Activated naive CD8-positive, alpha-beta T cell (primary cell): ENCODE data around the gene UTP18.

Experiments used
- H3K27ac Mint-ChIP-seq: one replicate; pipeline ENCODE4 v1.8.0; 2021; ENCODE audit warnings: mixed read lengths
- H3K27me3 Mint-ChIP-seq: one replicate; pipeline ENCODE4 v1.8.0; 2021; ENCODE audit warnings: mixed read lengths
- H3K36me3 Mint-ChIP-seq: one replicate; pipeline ENCODE4 v1.8.0; 2021; ENCODE audit warnings: mixed read lengths
- H3K4me1 Mint-ChIP-seq: one replicate; pipeline ENCODE4 v1.8.0; 2021; ENCODE audit warnings: low read depth, mixed read lengths
- H3K4me3 Mint-ChIP-seq: one replicate; pipeline ENCODE4 v1.8.0; 2021; ENCODE audit warnings: mild to moderate bottlenecking, mixed read lengths
- H3K9me3 Mint-ChIP-seq: one replicate; pipeline ENCODE4 v1.8.0; 2021; ENCODE audit warnings: low read depth, mixed read lengths

Gene UTP18

GRCh38 chr17:51335883-51336822 is 75.8 kb downstream of the UTP18 start:
- Mint-ChIP-seq H3K4me1 (no peaks in the 10 kb centered on the region), H3K27me3 (peaks cover 2% of the 10 kb centered on the region), H3K27ac (no peak overlapping the region), H3K9me3 (no peaks in the 10 kb centered on the region), H3K36me3 (no peaks in the 10 kb centered on the region), H3K4me3 (no peak overlapping the region)

GRCh38 chr17:51341457-51341856 is 81.1 kb downstream of the UTP18 start:
- Mint-ChIP-seq H3K4me3 (no peak overlapping the region), H3K36me3 (no peaks in the 10 kb centered on the region), H3K27ac (no peak overlapping the region), H3K9me3 (no peaks in the 10 kb centered on the region), H3K27me3 (peaks cover 2% of the 10 kb centered on the region), H3K4me1 (no peaks in the 10 kb centered on the region)

- no peak overlapping the region for H3K4me3 Mint-ChIP-seq
- no peaks in the 10 kb centered on the region for H3K36me3 Mint-ChIP-seq
- no peaks in the 10 kb centered on the region for H3K4me1 Mint-ChIP-seq
- peaks cover 2% of the 10 kb centered on the region for H3K27me3 Mint-ChIP-seq
- H3K9me3 Mint-ChIP-seq = no peaks in the 10 kb centered on the region
- no peak overlapping the region for H3K27ac Mint-ChIP-seq
Measured at GRCh38 chr17:51342257-51342656, 81.9 kb downstream of the UTP18 start.

- no peaks in the 10 kb centered on the region for H3K36me3 Mint-ChIP-seq
- no peaks in the 10 kb centered on the region for H3K4me1 Mint-ChIP-seq
- H3K9me3 Mint-ChIP-seq = no peaks in the 10 kb centered on the region
- no peak overlapping the region for H3K27ac Mint-ChIP-seq
- H3K27me3 Mint-ChIP-seq = no peaks in the 10 kb centered on the region
- no peak overlapping the region for H3K4me3 Mint-ChIP-seq
Measured at GRCh38 chr17:51344532-51344931, 84.2 kb downstream of the UTP18 start.

GRCh38 chr17:51346218-51346982 is 86.1 kb downstream of the UTP18 start:
- Mint-ChIP-seq H3K4me3 (no peak overlapping the region), H3K9me3 (no peaks in the 10 kb centered on the region), H3K27ac (no peak overlapping the region), H3K27me3 (peaks cover 4% of the 10 kb centered on the region), H3K4me1 (no peaks in the 10 kb centered on the region), H3K36me3 (no peaks in the 10 kb centered on the region)
